Measurements from ENCODE around the gene KCTD6. TPM values are rescaled to one million over a fixed set of nuclear protein-coding genes. Genes with fewer than 3 reads are reported as not detected.
"Not testable (repeated sequence)": the region's sequence is repeated elsewhere in the genome, so short reads cannot be mapped to it uniquely, and the experiment has no call there.

KCTD6 gene
- total and polyA plus RNA-seq, 3 donors from 2014 or later = 9.5 to 19.8 (median 14.9) TPM

- Histone ChIP-seq H3K36me3 (ENCODE audit: low read depth, missing control alignments) (no peaks in the 10 kb centered on the region), H3K4me1 (no peaks in the 10 kb centered on the region), H3K9me3 (no peaks in the 10 kb centered on the region), H3K4me3 (no peak overlapping the region), H3K27me3 (no peaks in the 10 kb centered on the region), H3K27ac (no peak overlapping the region)
- WGBS, 2 donors = 84 to 92% methylated on average over 5 of the region's 5 CpGs
- TF ChIP-seq POLR2A (IDR thresholded peaks at IDR 0.05) = no peak
- no peak for DNase-seq
- intact Hi-C loops (cut with DNase I; ENCODE audit: low total_unique reads) = no loop called here
These were observed 31.0 kb downstream of the KCTD6 start for GRCh38 chr3:58522759-58523425.

DNA sequence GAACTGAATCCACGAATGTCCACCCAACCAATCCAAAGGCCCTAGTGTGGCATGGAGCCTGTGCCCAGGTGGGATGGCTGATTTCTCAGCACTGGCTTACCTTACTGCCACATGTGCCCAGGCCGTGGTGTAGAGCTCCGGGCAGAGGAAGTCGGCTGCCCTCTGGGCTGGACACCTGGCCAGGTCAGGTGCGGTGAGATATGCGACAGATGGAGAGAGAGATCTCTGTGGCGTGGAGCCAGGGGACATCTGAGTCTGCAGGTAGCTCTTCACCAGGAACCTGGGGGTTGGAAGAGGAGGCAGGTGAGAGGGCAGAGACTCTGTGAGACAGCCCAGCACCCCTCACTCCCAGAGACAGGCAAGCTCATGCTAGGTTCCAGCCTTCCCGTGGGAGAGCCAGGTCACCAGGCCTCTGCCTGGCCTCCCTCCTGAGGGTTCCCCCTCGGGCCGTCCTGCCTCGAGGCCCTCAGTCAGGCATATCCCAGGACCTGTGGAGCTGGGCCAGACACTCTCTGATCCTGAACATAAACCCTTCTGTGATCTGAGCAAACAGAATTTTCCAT lies 32.5 kb downstream of the KCTD6 start:
- Histone ChIP-seq H3K36me3 (ENCODE audit: low read depth, missing control alignments) (no peaks in the 10 kb centered on the region), H3K27me3 (no peaks in the 10 kb centered on the region), H3K4me1 (no peaks in the 10 kb centered on the region), H3K9me3 (no peaks in the 10 kb centered on the region), H3K4me3 (no peak overlapping the region), H3K27ac (no peak overlapping the region)
- no peak for TF ChIP-seq POLR2A (IDR thresholded peaks at IDR 0.05)
- TF ChIP-seq, protein P1, sequence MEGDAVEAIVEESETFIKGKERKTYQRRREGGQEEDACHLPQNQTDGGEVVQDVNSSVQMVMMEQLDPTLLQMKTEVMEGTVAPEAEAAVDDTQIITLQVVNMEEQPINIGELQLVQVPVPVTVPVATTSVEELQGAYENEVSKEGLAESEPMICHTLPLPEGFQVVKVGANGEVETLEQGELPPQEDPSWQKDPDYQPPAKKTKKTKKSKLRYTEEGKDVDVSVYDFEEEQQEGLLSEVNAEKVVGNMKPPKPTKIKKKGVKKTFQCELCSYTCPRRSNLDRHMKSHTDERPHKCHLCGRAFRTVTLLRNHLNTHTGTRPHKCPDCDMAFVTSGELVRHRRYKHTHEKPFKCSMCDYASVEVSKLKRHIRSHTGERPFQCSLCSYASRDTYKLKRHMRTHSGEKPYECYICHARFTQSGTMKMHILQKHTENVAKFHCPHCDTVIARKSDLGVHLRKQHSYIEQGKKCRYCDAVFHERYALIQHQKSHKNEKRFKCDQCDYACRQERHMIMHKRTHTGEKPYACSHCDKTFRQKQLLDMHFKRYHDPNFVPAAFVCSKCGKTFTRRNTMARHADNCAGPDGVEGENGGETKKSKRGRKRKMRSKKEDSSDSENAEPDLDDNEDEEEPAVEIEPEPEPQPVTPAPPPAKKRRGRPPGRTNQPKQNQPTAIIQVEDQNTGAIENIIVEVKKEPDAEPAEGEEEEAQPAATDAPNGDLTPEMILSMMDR (IDR thresholded peaks at IDR 0.05) = no peak
- DNase-seq = no peak
- intact Hi-C loops (cut with DNase I; ENCODE audit: low total_unique reads) = no loop called here
- 85 to 94% methylated on average over 10 to 11 of the region's 11 CpGs for WGBS, 2 donors

GRCh38 chr3:58526515-58526957 lies 34.6 kb downstream of the KCTD6 start:
- H3K27ac ChIP-seq = no peak overlapping the region
- no peaks in the 10 kb centered on the region for H3K9me3 ChIP-seq
- no peak overlapping the region for H3K4me3 ChIP-seq
- 83 to 94% methylated on average over 6 to 7 of the region's 7 CpGs for WGBS, 2 donors
- H3K27me3 ChIP-seq = no peaks in the 10 kb centered on the region
- H3K36me3 ChIP-seq (ENCODE audit: low read depth, missing control alignments) = no peaks in the 10 kb centered on the region
- TF ChIP-seq POLR2A (IDR thresholded peaks at IDR 0.05) = no peak
- TF ChIP-seq, protein P1 (IDR thresholded peaks at IDR 0.05) = no peak
- H3K4me1 ChIP-seq = no peaks in the 10 kb centered on the region
- intact Hi-C loops (cut with DNase I; ENCODE audit: low total_unique reads) = no loop called here
- DNase-seq = no peak

DNA sequence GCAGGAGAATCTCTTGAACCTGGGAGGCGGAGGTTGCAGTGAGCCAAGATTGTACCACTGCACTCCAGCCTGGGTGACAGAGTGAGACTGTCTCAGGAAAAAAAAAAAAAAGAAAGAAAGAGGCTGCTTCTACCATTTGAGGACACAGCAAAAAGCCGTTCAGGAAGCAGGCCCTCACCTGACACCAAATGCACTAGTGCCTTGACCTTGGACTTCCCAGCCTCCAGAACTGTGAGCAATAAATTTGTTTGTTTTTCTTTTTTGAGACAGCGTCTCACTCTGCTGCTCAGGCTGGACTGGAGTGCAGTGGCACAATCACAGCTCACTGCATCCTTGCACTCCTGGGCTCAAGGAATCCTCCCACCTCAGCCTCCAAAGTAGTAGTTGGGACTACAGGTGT lies 35.5 kb downstream of the KCTD6 start:
- WGBS, 2 donors = 90 to 94% methylated on average over 3 of the region's 3 CpGs
- H3K4me1 ChIP-seq; H3K27me3 ChIP-seq; H3K9me3 ChIP-seq; H3K36me3 ChIP-seq (ENCODE audit: low read depth, missing control alignments); intact Hi-C loops (cut with DNase I; ENCODE audit: low total_unique reads); H3K4me3 ChIP-seq; DNase-seq; H3K27ac ChIP-seq: not testable (repeated sequence)

GRCh38 chr3:58528629-58529028 lies 36.7 kb downstream of the KCTD6 start:
- peak; percentile 88 for DNase-seq
- Histone ChIP-seq H3K9me3 (no peaks in the 10 kb centered on the region), H3K4me3 (no peak overlapping the region), H3K4me1 (no peaks in the 10 kb centered on the region), H3K36me3 (ENCODE audit: low read depth, missing control alignments) (no peaks in the 10 kb centered on the region), H3K27ac (no peak overlapping the region), H3K27me3 (no peaks in the 10 kb centered on the region)
- intact Hi-C loops (cut with DNase I; ENCODE audit: low total_unique reads) = no loop called here
- WGBS, 2 donors = 55 to 64% methylated on average over 3 to 6 of the region's 6 CpGs
- TF ChIP-seq POLR2A (IDR thresholded peaks at IDR 0.05) = no peak
- TF ChIP-seq, protein P1 (IDR thresholded peaks at IDR 0.05) = no peak

All from testis (tissue), 3 donors.